Panc1 (cell line): ENCODE data around the gene CXorf58.

Source experiments
- CTCF ChIP-seq: fragments of 450-650 bp; IDR thresholded peaks from 2 replicates; pipeline ENCODE4 v1.5.1; 2017; ENCODE audit warnings: mild to moderate bottlenecking
- POLR2AphosphoS5 ChIP-seq: IDR thresholded peaks from 2 replicates; pipeline ENCODE4 v1.6.1; 2012; ENCODE audit warnings: mild to moderate bottlenecking, low read depth, low read length, moderate library complexity
- SIN3A ChIP-seq: IDR thresholded peaks from 2 replicates; pipeline ENCODE4 v1.6.1; 2012; ENCODE audit warnings: low read depth, mild to moderate bottlenecking, low read length, moderate library complexity, borderline replicate concordance; ENCODE audit not compliant: insufficient read depth

- TF ChIP-seq CTCF (no peak), POLR2AphosphoS5 (no peak), SIN3A (no peak)
Observed at GRCh38 chrX:23954396-23954795, 46.6 kb downstream of the CXorf58 start.
